Left ventricle myocardium inferior (tissue), 1 donor: ENCODE results near the gene SPATA20. TPM values are rescaled to one million over a fixed set of nuclear protein-coding genes. Genes with fewer than 3 reads are reported as not detected.
A peak's percentile ranks its signal among the peaks of the same experiment; 100 is the strongest.

ENCODE experiments used
- DNase-seq: peaks from one replicate; pipeline ENCODE4 v3.0.0-alpha.2; 2020
- H3K27ac ChIP-seq: fragments of 200-600 bp; replicated peaks from 2 replicates; pipeline ENCODE4 v1.8.0; 2021
- H3K27me3 ChIP-seq: fragments of 200-600 bp; 2 replicates; pipeline ENCODE4 v1.8.0; 2021; ENCODE audit warnings: low read depth
- H3K36me3 ChIP-seq: fragments of 200-600 bp; 2 replicates; pipeline ENCODE4 v1.8.0; 2021
- H3K4me1 ChIP-seq: fragments of 200-600 bp; 2 replicates; pipeline ENCODE4 v1.8.0; 2021
- H3K4me3 ChIP-seq: fragments of 200-600 bp; 2 replicates; pipeline ENCODE4 v1.8.0; 2021; ENCODE audit warnings: mild to moderate bottlenecking, moderate library complexity
- H3K9me3 ChIP-seq: fragments of 200-600 bp; replicated peaks from 2 replicates; pipeline ENCODE4 v1.8.0; 2021
- CTCF ChIP-seq: fragments of 200-600 bp; IDR thresholded peaks from 2 replicates; pipeline ENCODE4 v1.8.0; 2021; ENCODE audit warnings: antibody characterized with exemption, mild to moderate bottlenecking, borderline replicate concordance
- intact Hi-C: fragments of 100-400 bp; cut with micrococcal nuclease; formaldehyde crosslinking; loops from one replicate; pipeline ENCODE4 v1.11.0; 2022
- total RNA-seq: library from RNA; stranded (reverse); fragmentation: NEBNext Ultra II Directional; extraction: Animal tissue kit (Norgen Biotek cat#: 25700); gene quantifications from one replicate; pipeline ENCODE4 v1.2.1, GENCODE V29; 2021
- donor health status: DM: no; HTN: yes; CAD: no; lungs with severe emphysema.

Gene SPATA20
- total RNA-seq, 1 donor from 2014 or later: 66.3 TPM

- no peak for TF ChIP-seq CTCF
- no peak overlapping the region for H3K4me3 ChIP-seq
- H3K36me3 ChIP-seq: no peaks in the 10 kb centered on the region
- peaks cover 29% of the 10 kb centered on the region for H3K4me1 ChIP-seq
- no peak for DNase-seq
- no peak overlapping the region for H3K27ac ChIP-seq
- no peaks in the 10 kb centered on the region for H3K9me3 ChIP-seq
- intact Hi-C loops: no loop called here
- peaks cover 17% of the 10 kb centered on the region for H3K27me3 ChIP-seq
Measured at GRCh38 chr17:50602836-50603235, 55.9 kb downstream of the SPATA20 start.

GRCh38 chr17:50603340-50603739, 56.4 kb downstream of the SPATA20 start:
- Histone ChIP-seq H3K4me1 (peaks cover 29% of the 10 kb centered on the region), H3K9me3 (no peaks in the 10 kb centered on the region)
- no peak for DNase-seq

GRCh38 chr17:50604513-50604912, 57.5 kb downstream of the SPATA20 start:
- intact Hi-C loops: no loop called here
- DNase-seq: peak; percentile 75

More at GRCh38 chr17:50603340-50603739, 56.4 kb downstream of the SPATA20 start:
- Histone ChIP-seq H3K4me3 (no peak overlapping the region), H3K27me3 (peaks cover 22% of the 10 kb centered on the region), H3K27ac (no peak overlapping the region), H3K36me3 (no peaks in the 10 kb centered on the region)
- no peak for TF ChIP-seq CTCF
- intact Hi-C loops: no loop called here

GRCh38 chr17:50605429-50605828, 58.5 kb downstream of the SPATA20 start:
- Histone ChIP-seq H3K4me1 (peaks cover 29% of the 10 kb centered on the region), H3K27me3 (peaks cover 40% of the 10 kb centered on the region), H3K4me3 (no peak overlapping the region), H3K36me3 (no peaks in the 10 kb centered on the region), H3K9me3 (no peaks in the 10 kb centered on the region), H3K27ac (no peak overlapping the region)
- DNase-seq: no peak
- no peak for TF ChIP-seq CTCF
- intact Hi-C loops: no loop called here

More at GRCh38 chr17:50604513-50604912, 57.5 kb downstream of the SPATA20 start:
- H3K9me3 ChIP-seq: no peaks in the 10 kb centered on the region
- no peaks in the 10 kb centered on the region for H3K36me3 ChIP-seq
- peak overlapping the region; percentile 16 for H3K4me3 ChIP-seq
- H3K4me1 ChIP-seq: peaks cover 29% of the 10 kb centered on the region
- no peak for TF ChIP-seq CTCF
- peaks cover 33% of the 10 kb centered on the region for H3K27me3 ChIP-seq
- no peak overlapping the region for H3K27ac ChIP-seq

Other genes with a start within 250 kb of the SPATA20 start
- 12.6 TPM for gene XYLT2, start 201.0 kb upstream of the SPATA20 start, total RNA-seq
- gene MRPL27, start 174.0 kb upstream of the SPATA20 start, total RNA-seq: 85.0 TPM
- gene EME1, start 173.9 kb upstream of the SPATA20 start, total RNA-seq: 0.74 TPM
- gene LRRC59, start 149.7 kb upstream of the SPATA20 start, total RNA-seq: 23.7 TPM
- 18.2 TPM for gene ACSF2, start 121.0 kb upstream of the SPATA20 start, total RNA-seq
- not detected for gene CHAD, start 78.3 kb upstream of the SPATA20 start, total RNA-seq
- gene RSAD1, start 68.3 kb upstream of the SPATA20 start, total RNA-seq: 51.7 TPM
- 0.82 TPM for gene MYCBPAP, start 38.7 kb upstream of the SPATA20 start, total RNA-seq
- 19.9 TPM for gene EPN3, start 14.4 kb upstream of the SPATA20 start, total RNA-seq
- gene CACNA1G, start 13.5 kb downstream of the SPATA20 start, total RNA-seq: 0.58 TPM
- 0.88 TPM for gene ABCC3, start 87.7 kb downstream of the SPATA20 start, total RNA-seq
- gene ANKRD40, start 160.7 kb downstream of the SPATA20 start, total RNA-seq: 53.1 TPM
- gene LUC7L3, start 172.4 kb downstream of the SPATA20 start, total RNA-seq: 64.4 TPM
- gene ANKRD40CL, start 220.3 kb downstream of the SPATA20 start, total RNA-seq: not detected